ENCODE results near the gene GPR107.

- TF ChIP-seq POLR2A (IDR thresholded peaks at IDR 0.05) (no peak), CTCF (IDR thresholded peaks at IDR 0.05) (no peak)
Observed at GRCh38 chr9:130090915-130091314, 37.2 kb downstream of the GPR107 start.
